Skeletal muscle satellite cell (primary cell): Measurements from ENCODE around the gene ARGLU1.
A peak's percentile ranks its signal among the peaks of the same experiment; 100 is the strongest.

ENCODE experiments used
- H3K27me3 ChIP-seq: 2 replicates; pipeline ENCODE4 v1.7.0; 2013; ENCODE audit warnings: low read length; ENCODE audit not compliant: control insufficient read depth, insufficient read depth
- H3K36me3 ChIP-seq: 2 replicates; pipeline ENCODE4 v1.7.0; 2013; ENCODE audit warnings: mild to moderate bottlenecking, control low read depth, low read length; ENCODE audit not compliant: insufficient read depth
- H3K4me1 ChIP-seq: 2 replicates; pipeline ENCODE4 v1.7.0; 2013; ENCODE audit warnings: low read length; ENCODE audit not compliant: control insufficient read depth, insufficient read depth
- H3K4me2 ChIP-seq: 2 replicates; pipeline ENCODE4 v1.7.0; 2013; ENCODE audit warnings: mild to moderate bottlenecking, low read length
- H3K4me3 ChIP-seq: 2 replicates; pipeline ENCODE4 v1.7.0; 2013; ENCODE audit warnings: low read length
- H3K9ac ChIP-seq: 2 replicates; pipeline ENCODE4 v1.7.0; 2013; ENCODE audit warnings: mild to moderate bottlenecking, low read depth, low read length, moderate library complexity
- H3K9me3 ChIP-seq: replicated peaks from 2 replicates; pipeline ENCODE4 v1.7.0; 2013; ENCODE audit warnings: mild to moderate bottlenecking, control low read depth, low read length

Gene ARGLU1

GRCh38 chr13:106505295-106505694 lies 62.6 kb downstream of the ARGLU1 start:
- H3K4me3 ChIP-seq, result no peak overlapping the region
- H3K27me3 ChIP-seq, result no peaks in the 10 kb centered on the region
- H3K4me2 ChIP-seq, result no peak overlapping the region
- H3K9me3 ChIP-seq, result no peaks in the 10 kb centered on the region
- peaks cover 36% of the 10 kb centered on the region for H3K36me3 ChIP-seq
- H3K4me1 ChIP-seq, result peaks cover 37% of the 10 kb centered on the region
- H3K9ac ChIP-seq, result no peak overlapping the region

GRCh38 chr13:106503730-106504453 lies 64.0 kb downstream of the ARGLU1 start:
- Histone ChIP-seq H3K4me3 (no peak overlapping the region), H3K4me2 (no peak overlapping the region), H3K4me1 (peaks cover 45% of the 10 kb centered on the region), H3K36me3 (peaks cover 23% of the 10 kb centered on the region), H3K27me3 (no peaks in the 10 kb centered on the region), H3K9me3 (no peaks in the 10 kb centered on the region), H3K9ac (peak overlapping the region; percentile 7)

GRCh38 chr13:106503272-106503671 lies 64.7 kb downstream of the ARGLU1 start:
- no peak overlapping the region for H3K4me2 ChIP-seq
- no peak overlapping the region for H3K9ac ChIP-seq
- H3K4me1 ChIP-seq, result peaks cover 39% of the 10 kb centered on the region
- no peak overlapping the region for H3K4me3 ChIP-seq
- peaks cover 22% of the 10 kb centered on the region for H3K36me3 ChIP-seq
- H3K27me3 ChIP-seq, result no peaks in the 10 kb centered on the region
- no peaks in the 10 kb centered on the region for H3K9me3 ChIP-seq

- H3K36me3 ChIP-seq, result peaks cover 19% of the 10 kb centered on the region
- no peak overlapping the region for H3K9ac ChIP-seq
- peaks cover 24% of the 10 kb centered on the region for H3K4me1 ChIP-seq
- no peaks in the 10 kb centered on the region for H3K27me3 ChIP-seq
- H3K4me3 ChIP-seq, result no peak overlapping the region
- no peak overlapping the region for H3K4me2 ChIP-seq
- no peaks in the 10 kb centered on the region for H3K9me3 ChIP-seq
Observed at GRCh38 chr13:106500445-106500844, 67.5 kb downstream of the ARGLU1 start.

GRCh38 chr13:106499896-106500295 lies 68.0 kb downstream of the ARGLU1 start:
- Histone ChIP-seq H3K9ac (no peak overlapping the region), H3K4me1 (peaks cover 24% of the 10 kb centered on the region)

GRCh38 chr13:106499113-106499512 lies 68.8 kb downstream of the ARGLU1 start:
- Histone ChIP-seq H3K27me3 (no peaks in the 10 kb centered on the region), H3K9ac (no peak overlapping the region), H3K4me2 (no peak overlapping the region), H3K4me1 (peaks cover 21% of the 10 kb centered on the region), H3K4me3 (no peak overlapping the region), H3K36me3 (peaks cover 27% of the 10 kb centered on the region), H3K9me3 (no peaks in the 10 kb centered on the region)

More at GRCh38 chr13:106499896-106500295, 68.0 kb downstream of the ARGLU1 start:
- Histone ChIP-seq H3K4me2 (no peak overlapping the region), H3K36me3 (peaks cover 21% of the 10 kb centered on the region), H3K27me3 (no peaks in the 10 kb centered on the region), H3K4me3 (no peak overlapping the region), H3K9me3 (no peaks in the 10 kb centered on the region)

- Histone ChIP-seq H3K4me1 (peaks cover 16% of the 10 kb centered on the region), H3K9ac (no peak overlapping the region), H3K4me3 (no peak overlapping the region), H3K36me3 (peaks cover 32% of the 10 kb centered on the region), H3K9me3 (no peaks in the 10 kb centered on the region), H3K27me3 (no peaks in the 10 kb centered on the region), H3K4me2 (no peak overlapping the region)
Observed at GRCh38 chr13:106498571-106498970, 69.4 kb downstream of the ARGLU1 start.

GRCh38 chr13:106498158-106498557 lies 69.8 kb downstream of the ARGLU1 start:
- Histone ChIP-seq H3K4me3 (no peak overlapping the region), H3K27me3 (no peaks in the 10 kb centered on the region), H3K9ac (no peak overlapping the region), H3K36me3 (peaks cover 36% of the 10 kb centered on the region), H3K9me3 (no peaks in the 10 kb centered on the region), H3K4me2 (no peak overlapping the region), H3K4me1 (peaks cover 12% of the 10 kb centered on the region)

GRCh38 chr13:106497079-106497478 lies 70.9 kb downstream of the ARGLU1 start:
- H3K9me3 ChIP-seq, result no peaks in the 10 kb centered on the region
- no peak overlapping the region for H3K4me2 ChIP-seq
- no peak overlapping the region for H3K4me3 ChIP-seq
- H3K27me3 ChIP-seq, result no peaks in the 10 kb centered on the region
- H3K36me3 ChIP-seq, result peaks cover 43% of the 10 kb centered on the region
- peaks cover 12% of the 10 kb centered on the region for H3K4me1 ChIP-seq
- no peak overlapping the region for H3K9ac ChIP-seq

- no peaks in the 10 kb centered on the region for H3K27me3 ChIP-seq
- no peaks in the 10 kb centered on the region for H3K9me3 ChIP-seq
- no peak overlapping the region for H3K4me3 ChIP-seq
- H3K9ac ChIP-seq, result no peak overlapping the region
- no peak overlapping the region for H3K4me2 ChIP-seq
- peaks cover 50% of the 10 kb centered on the region for H3K36me3 ChIP-seq
- H3K4me1 ChIP-seq, result peaks cover 12% of the 10 kb centered on the region
Observed at GRCh38 chr13:106496072-106496997, 71.6 kb downstream of the ARGLU1 start.

- peaks cover 62% of the 10 kb centered on the region for H3K36me3 ChIP-seq
- H3K4me3 ChIP-seq, result no peak overlapping the region
- H3K27me3 ChIP-seq, result no peaks in the 10 kb centered on the region
- no peak overlapping the region for H3K4me2 ChIP-seq
- no peak overlapping the region for H3K9ac ChIP-seq
- H3K4me1 ChIP-seq, result peaks cover 9% of the 10 kb centered on the region
- H3K9me3 ChIP-seq, result no peaks in the 10 kb centered on the region
Observed at GRCh38 chr13:106494936-106495335, 73.0 kb downstream of the ARGLU1 start.
